Heart left ventricle (tissue), 16 donors: Measurements from ENCODE around the gene GABPB2. TPM values are rescaled to one million over a fixed set of nuclear protein-coding genes. Genes with fewer than 3 reads are reported as not detected.

ENCODE experiments used
- ATAC-seq, 4 donors: fragments of 200-7000 bp; cut with Tn5 transposase; one replicate each; pipeline ENCODE4 v1.9.1; 2020 to 2022; ENCODE audit warnings: moderate library complexity in 4 of 4, mild to moderate bottlenecking in 3 of 4, moderate number of reproducible peaks in 1 of 4
- DNase-seq, 5 donors: peaks; one replicate each; pipeline ENCODE4 v3.0.0-alpha.2; 2020
- H3K27ac ChIP-seq, 12 donors: fragments of 200-600 bp; sonication (generic) in 4 of 12; one replicate each; pipeline versions ENCODE4 v1.5.0 to v1.8.0; 2016 to 2022; ENCODE audit warnings: mild to moderate bottlenecking in 2 of 12
- H3K27me3 ChIP-seq, 9 donors: fragments of 200-600 bp; sonication (generic) in 2 of 9; one replicate each; pipeline versions ENCODE4 v1.5.1 to v1.8.0; 2016 to 2022; ENCODE audit warnings: mild to moderate bottlenecking in 3 of 9
- H3K36me3 ChIP-seq, 9 donors: fragments of 200-600 bp; sonication (generic) in 2 of 9; one replicate each; pipeline versions ENCODE4 v1.5.0 to v1.8.0; 2018 to 2022; ENCODE audit warnings: mild to moderate bottlenecking in 2 of 9
- H3K4me1 ChIP-seq, 12 donors: fragments of 200-600 bp; sonication (generic) in 4 of 12; one replicate each; pipeline versions ENCODE4 v1.5.0 to v1.8.0; 2016 to 2022; ENCODE audit warnings: mild to moderate bottlenecking in 3 of 12
- H3K4me3 ChIP-seq, 12 donors: fragments of 200-600 bp; sonication (generic) in 4 of 12; one replicate each; pipeline versions ENCODE4 v1.5.0 to v1.8.0; 2017 to 2022; ENCODE audit warnings: mild to moderate bottlenecking in 9 of 12, moderate library complexity in 4 of 12
- H3K9me3 ChIP-seq, 12 donors: fragments of 200-600 bp; sonication (generic) in 4 of 12; one replicate each; pipeline versions ENCODE4 v1.5.0 to v1.8.0; 2016 to 2022; ENCODE audit warnings: mild to moderate bottlenecking in 1 of 12
- POLR2A ChIP-seq, 2 donors: fragments of 450-650 bp; IDR thresholded peaks; one replicate each; pipeline ENCODE4 v1.6.1; 2017; ENCODE audit warnings: antibody characterized with exemption in 2 of 2, mild to moderate bottlenecking in 2 of 2, moderate library complexity in 2 of 2
- WGBS, 4 donors: extraction: QIAGEN DNeasy Blood & Tissue Kit in 2 of 4; methylation state at CpG; one replicate each; pipeline versions ENCODE4 v1.1.5 to v1.1.7; 2013 to 2018; 5-methylcytosine and 5-hydroxymethylcytosine counted together
- intact Hi-C, 10 donors: fragments of 100-400 bp; cut with DNase I; formaldehyde crosslinking; loops; one replicate each; pipeline versions ENCODE4 v1.11.1 to v1.14.2; 2022
- polyA plus RNA-seq, 2 donors: library from polyadenylated mRNA; stranded (reverse); fragments of 200-250 nt; gene quantifications; one replicate each; pipeline ENCODE4 v1.2.3, GENCODE V29; 2013
- total RNA-seq, 9 donors: library from RNA; depleted of rRNA in 2 of 9; stranded (reverse); fragments of >200 nt in 2 of 9; fragmentation: NEBNext Ultra II Directional in 3 of 9; extraction: Animal tissue kit (Norgen Biotek cat#: 25700) in 3 of 9; gene quantifications; one replicate each; pipeline versions ENCODE4 v1.1.0 to v1.2.4, GENCODE V29; 2016 to 2023
- TF ChIP-seq, protein P1 (sequence below), 12 donors: fragments of 200-600 bp; sonication (generic) in 4 of 12; IDR thresholded peaks; one replicate each; pipeline versions ENCODE4 v1.5.0 to v1.8.0; 2018 to 2022; ENCODE audit warnings: antibody characterized with exemption in 12 of 12, mild to moderate bottlenecking in 5 of 12
- donor health status: ischemic (EF 13 %, LVEDD 7.1; RV severe dilation, severe dysfunction).
- donor health status: healthy with polysubstance abuse.
- donor health status: DM: no; HTN: yes; CAD: no.
- donor health status: DM: no; HTN: no; CAD: no.
- donor health status: ischemic (EF 25% LVEDD 6.9; RV normal size, moderate dysfunction).
- donor health status: ischemic (EF 25% LVEDD 5.7; RV mildly dilated, moderate dysfunction).
- donor health status: healthy.
- donor health status: DM: yes; HTN: yes; CAD: no.
- donor health status: ischemic (EF 35%, LVEDD 5.7; RV mildly dilated, moderate dysfunction).
- donor health status: nonischemic (EF 11% LVEDD 7.7; RV severe dilation, severe dysfunction).
- donor health status: DM: yes; HTN: yes; CAD: no.
- donor health status: PGD.
- donor health status: ischemic (EF 29% LVEDD 5.4; RV normal size, mild dysfunction).
- donor health status: nonischemic (EF 23%, LVEDD 6.1; RV moderate dilation, normal function).

GABPB2 gene
- total and polyA plus RNA-seq, 11 donors = 4.6 to 15.2 (median 11.6) TPM

DNA sequence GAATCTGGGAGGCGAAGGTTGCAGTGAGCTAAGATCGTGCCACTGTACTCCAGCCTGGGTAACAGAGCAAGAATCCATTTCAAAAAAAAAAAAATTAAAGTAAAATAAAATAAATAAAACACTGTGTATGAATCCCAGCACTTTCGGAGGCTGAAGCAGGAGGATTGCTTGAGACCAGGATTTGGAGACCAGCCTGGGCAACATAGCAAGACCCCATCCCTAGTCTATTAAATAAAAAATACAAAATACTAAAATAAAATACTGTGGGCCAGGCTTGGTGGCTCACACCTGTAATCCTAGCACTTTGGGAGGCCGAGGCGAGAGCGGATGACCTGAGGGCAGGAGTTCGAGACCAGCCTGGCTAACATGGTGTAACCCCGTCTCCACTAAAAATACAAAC is 38.4 kb upstream of the GABPB2 start:
- intact Hi-C loops = no loop called here
- Histone ChIP-seq H3K27me3 (no peaks in the 10 kb centered on the region), H3K4me1 (peaks cover 0 to 11% (median 0%) of the 10 kb centered on the region in 12 donors), H3K9me3 (no peaks in the 10 kb centered on the region), H3K36me3 (peaks cover 0 to 83% (median 72%) of the 10 kb centered on the region in 9 donors), H3K27ac (no peak overlapping the region), H3K4me3 (no peak overlapping the region)
- TF ChIP-seq, protein P1, sequence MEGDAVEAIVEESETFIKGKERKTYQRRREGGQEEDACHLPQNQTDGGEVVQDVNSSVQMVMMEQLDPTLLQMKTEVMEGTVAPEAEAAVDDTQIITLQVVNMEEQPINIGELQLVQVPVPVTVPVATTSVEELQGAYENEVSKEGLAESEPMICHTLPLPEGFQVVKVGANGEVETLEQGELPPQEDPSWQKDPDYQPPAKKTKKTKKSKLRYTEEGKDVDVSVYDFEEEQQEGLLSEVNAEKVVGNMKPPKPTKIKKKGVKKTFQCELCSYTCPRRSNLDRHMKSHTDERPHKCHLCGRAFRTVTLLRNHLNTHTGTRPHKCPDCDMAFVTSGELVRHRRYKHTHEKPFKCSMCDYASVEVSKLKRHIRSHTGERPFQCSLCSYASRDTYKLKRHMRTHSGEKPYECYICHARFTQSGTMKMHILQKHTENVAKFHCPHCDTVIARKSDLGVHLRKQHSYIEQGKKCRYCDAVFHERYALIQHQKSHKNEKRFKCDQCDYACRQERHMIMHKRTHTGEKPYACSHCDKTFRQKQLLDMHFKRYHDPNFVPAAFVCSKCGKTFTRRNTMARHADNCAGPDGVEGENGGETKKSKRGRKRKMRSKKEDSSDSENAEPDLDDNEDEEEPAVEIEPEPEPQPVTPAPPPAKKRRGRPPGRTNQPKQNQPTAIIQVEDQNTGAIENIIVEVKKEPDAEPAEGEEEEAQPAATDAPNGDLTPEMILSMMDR (IDR thresholded peaks at IDR 0.05) = no peak
- TF ChIP-seq POLR2A (IDR thresholded peaks at IDR 0.05) = no peak
- DNase-seq = no peak
- WGBS, 4 donors = 97 to 99% (median 98%) methylated on average over 8 of the region's 8 CpGs
- ATAC-seq = no peak

DNA sequence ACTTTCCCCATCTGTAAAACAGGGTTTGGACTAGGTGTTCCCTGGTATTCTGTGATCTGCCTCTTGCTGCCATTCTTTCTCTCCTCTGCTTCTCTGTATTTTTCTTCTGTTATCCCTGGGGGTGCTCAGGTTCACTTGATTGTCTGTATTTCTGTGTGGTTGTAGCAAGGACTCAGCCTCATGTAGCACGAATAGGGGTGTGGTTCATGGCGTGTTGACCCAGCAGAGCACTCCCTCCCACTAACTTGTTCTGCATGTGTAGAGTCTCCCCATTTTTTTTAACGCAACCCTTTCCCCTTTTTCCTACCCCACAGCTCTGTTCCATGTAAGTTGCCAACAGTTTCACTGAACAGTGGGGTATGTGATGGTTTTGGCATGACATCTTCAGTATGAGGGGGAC is 35.4 kb upstream of the GABPB2 start:
- Histone ChIP-seq H3K9me3 (no peaks in the 10 kb centered on the region), H3K27me3 (no peaks in the 10 kb centered on the region), H3K4me1 (peaks cover 0 to 18% (median 0%) of the 10 kb centered on the region in 12 donors), H3K27ac (peak overlapping the region in 3 of 12 donors; percentile 2 to 13 (median 13)), H3K4me3 (no peak overlapping the region), H3K36me3 (peaks cover 0 to 53% (median 45%) of the 10 kb centered on the region in 9 donors)
- DNase-seq (no peak), ATAC-seq (no peak)
- intact Hi-C loops = no loop called here
- no peak for TF ChIP-seq POLR2A (IDR thresholded peaks at IDR 0.05)
- TF ChIP-seq, protein P1 (IDR thresholded peaks at IDR 0.05) = no peak
- 78 to 97% (median 92%) methylated on average over 3 of the region's 3 CpGs for WGBS, 4 donors

- DNase-seq (no peak), ATAC-seq (no peak)
- H3K27me3 ChIP-seq = no peaks in the 10 kb centered on the region
- H3K36me3 ChIP-seq = peaks cover 0 to 41% (median 33%) of the 10 kb centered on the region in 9 donors
- peaks cover 0 to 18% (median 0%) of the 10 kb centered on the region in 12 donors for H3K4me1 ChIP-seq
- WGBS, 4 donors = 50 to 70% (median 51%) methylated on average over 2 of the region's 2 CpGs
- peak within 1 kb of the TSS in 1 of 12 donors; percentile 49 for H3K27ac ChIP-seq
- no peak for TF ChIP-seq POLR2A (IDR thresholded peaks at IDR 0.05)
- TF ChIP-seq, protein P1 (IDR thresholded peaks at IDR 0.05) = no peak
- no peak within 1 kb of the TSS for H3K4me3 ChIP-seq
- intact Hi-C loops = no loop called here
- H3K9me3 ChIP-seq = no peaks in the 10 kb centered on the region
Observed at GRCh38 chr1:151036356-151036755, 34.2 kb upstream of the GABPB2 start, which contains the start of gene BNIPL. BNIPL (plus strand) TSS chr1:151036586; CDS start chr1:151036726, 140 bp downstream.

GRCh38 chr1:151037032-151037431 is 33.5 kb upstream of the GABPB2 start:
- ATAC-seq (no peak), DNase-seq (no peak)
- peaks cover 0 to 34% (median 27%) of the 10 kb centered on the region in 9 donors for H3K36me3 ChIP-seq
- TF ChIP-seq, protein P1 (IDR thresholded peaks at IDR 0.05) = no peak
- no peak for TF ChIP-seq POLR2A (IDR thresholded peaks at IDR 0.05)
- WGBS, 4 donors = 86 to 91% (median 90%) methylated on average over 6 of the region's 6 CpGs
- H3K4me3 ChIP-seq = no peak overlapping the region
- no peaks in the 10 kb centered on the region for H3K9me3 ChIP-seq
- H3K27ac ChIP-seq = no peak overlapping the region
- H3K4me1 ChIP-seq = peaks cover 0 to 18% (median 0%) of the 10 kb centered on the region in 12 donors
- intact Hi-C loops = no loop called here
- no peaks in the 10 kb centered on the region for H3K27me3 ChIP-seq
